NCI-H2196 (cell line): ENCODE data around the gene MOB3B.
"Not testable (repeated sequence)": the region's sequence is repeated elsewhere in the genome, so short reads cannot be mapped to it uniquely, and the experiment has no call there.

ENCODE experiments used
- DNase-seq: peaks from one replicate; lab custom pipeline; 2025; ENCODE audit not compliant: unreplicated experiment; lab: John Stamatoyannopoulos, UW

The MOB3B gene

DNA sequence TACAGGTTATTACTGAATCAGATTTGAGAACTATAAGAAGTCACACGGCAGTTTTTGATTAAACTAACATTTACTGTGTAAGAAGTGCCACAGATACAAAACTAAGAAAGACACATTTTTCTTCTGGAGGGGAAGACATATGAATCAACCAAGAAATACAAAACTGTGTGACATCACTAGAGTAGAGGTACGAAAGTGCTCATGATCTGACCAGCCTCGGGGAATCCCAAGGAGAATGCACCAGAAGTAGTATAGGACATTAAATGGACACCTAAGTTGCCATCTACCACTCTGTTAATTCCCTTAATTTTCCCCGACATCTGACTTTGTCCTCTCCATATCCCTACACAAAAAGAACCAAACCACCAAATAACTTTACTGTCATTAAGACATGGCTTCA, 10.8 kb downstream of the MOB3B start:
- DNase-seq, result no peak

DNA sequence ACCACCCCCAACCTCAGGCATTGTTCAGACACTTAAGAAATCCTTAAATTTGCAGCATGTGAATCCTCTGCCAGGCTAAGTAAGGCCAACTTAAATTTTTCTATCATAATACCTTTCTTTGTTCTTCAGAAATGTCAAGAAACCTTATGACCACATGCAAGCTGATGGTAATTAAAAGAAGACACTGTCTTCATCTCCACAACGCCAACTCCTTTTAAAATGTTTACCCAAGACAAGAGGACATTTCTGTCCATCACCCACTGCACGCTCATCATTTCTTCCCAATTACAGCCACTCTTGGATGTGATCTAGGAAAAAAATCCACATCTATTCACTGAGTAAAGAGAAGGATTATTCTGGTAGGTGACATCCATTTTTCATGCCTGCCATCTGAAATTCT, 11.6 kb downstream of the MOB3B start:
- no peak for DNase-seq

DNA sequence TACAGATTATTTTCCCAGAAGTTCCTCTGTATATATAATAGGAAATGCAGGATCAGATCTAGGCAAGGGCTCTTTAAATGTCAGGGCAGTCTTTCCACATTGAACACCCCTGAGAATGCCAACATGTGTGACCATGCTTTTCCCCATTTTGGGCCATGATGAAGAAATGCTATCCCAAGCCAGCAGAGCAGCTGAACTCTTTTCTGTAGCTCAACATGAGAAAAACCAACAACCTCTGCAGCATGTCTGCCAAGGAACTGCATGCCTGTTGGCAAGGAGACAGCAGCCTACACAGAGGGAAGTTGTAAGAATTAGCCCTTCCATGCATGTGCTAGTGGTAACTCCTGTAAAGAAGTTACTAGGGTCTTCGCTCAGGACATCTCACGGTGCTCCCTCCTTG, 15.1 kb downstream of the MOB3B start:
- no peak for DNase-seq

- DNase-seq, result no peak
These were observed 17.8 kb downstream of the MOB3B start for GRCh38 chr9:27511771-27512170.

GRCh38 chr9:27510780-27511179, 18.8 kb downstream of the MOB3B start:
- no peak for DNase-seq

DNA sequence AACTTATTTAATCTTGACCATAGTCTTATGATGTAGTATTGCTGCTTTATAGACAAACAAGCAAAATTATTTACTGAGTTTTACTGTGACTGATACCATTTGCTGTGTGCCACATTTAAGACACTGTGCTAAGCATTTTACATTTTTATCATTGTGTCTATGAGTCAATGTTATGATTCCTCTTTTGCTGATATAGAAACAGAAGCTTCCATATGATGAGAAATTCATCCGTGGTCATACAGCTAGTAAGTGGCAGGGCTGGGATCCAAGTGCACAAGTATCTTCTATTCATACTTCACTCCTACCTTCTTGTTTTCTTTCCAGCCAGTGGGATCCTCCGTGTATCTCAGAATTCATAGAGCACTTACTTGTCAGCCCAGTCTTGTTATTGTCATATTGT, 22.6 kb downstream of the MOB3B start:
- DNase-seq, result no peak

GRCh38 chr9:27505744-27506161, 23.9 kb downstream of the MOB3B start:
- DNase-seq, result no peak

GRCh38 chr9:27504259-27504658, 25.4 kb downstream of the MOB3B start:
- no peak for DNase-seq

- no peak for DNase-seq
These were observed 26.0 kb downstream of the MOB3B start for GRCh38 chr9:27503623-27504022.

DNA sequence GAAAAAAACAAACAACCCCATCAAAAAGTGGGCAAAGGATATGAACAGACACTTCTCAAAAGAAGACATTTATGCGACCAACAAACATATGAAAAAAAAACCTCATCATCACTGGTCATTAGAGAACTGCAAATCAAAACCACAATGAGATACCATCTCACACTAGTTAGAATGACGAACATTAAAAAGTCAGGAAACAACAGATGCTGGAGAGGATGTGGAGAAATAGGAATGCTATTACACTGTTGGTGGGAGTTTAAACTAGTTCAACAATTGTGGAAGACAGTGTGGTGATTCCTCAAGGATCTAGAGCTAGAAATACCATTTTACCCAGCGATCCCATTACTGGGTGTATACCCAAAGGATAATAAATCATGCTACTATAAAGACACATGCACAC, 28.7 kb downstream of the MOB3B start:
- not testable (repeated sequence) for DNase-seq

DNA sequence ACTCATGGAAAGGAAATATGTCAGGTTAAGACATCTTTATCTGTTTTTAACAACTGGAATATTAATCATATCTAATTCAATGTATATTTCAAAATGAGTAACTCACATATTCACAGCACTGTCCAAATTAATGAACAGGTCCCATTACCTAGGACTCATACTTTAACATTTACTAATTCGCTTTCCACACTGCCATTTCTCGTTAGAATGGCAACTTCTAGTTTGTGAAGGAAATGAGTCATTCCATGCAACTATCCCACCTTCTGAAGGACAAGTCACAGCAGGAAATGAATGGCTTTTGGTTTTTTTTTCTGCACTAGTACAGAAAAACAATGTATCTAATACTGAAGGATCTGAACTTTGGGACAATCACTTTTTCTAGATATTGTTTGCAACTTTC, 30.2 kb downstream of the MOB3B start:
- DNase-seq, result no peak

DNA sequence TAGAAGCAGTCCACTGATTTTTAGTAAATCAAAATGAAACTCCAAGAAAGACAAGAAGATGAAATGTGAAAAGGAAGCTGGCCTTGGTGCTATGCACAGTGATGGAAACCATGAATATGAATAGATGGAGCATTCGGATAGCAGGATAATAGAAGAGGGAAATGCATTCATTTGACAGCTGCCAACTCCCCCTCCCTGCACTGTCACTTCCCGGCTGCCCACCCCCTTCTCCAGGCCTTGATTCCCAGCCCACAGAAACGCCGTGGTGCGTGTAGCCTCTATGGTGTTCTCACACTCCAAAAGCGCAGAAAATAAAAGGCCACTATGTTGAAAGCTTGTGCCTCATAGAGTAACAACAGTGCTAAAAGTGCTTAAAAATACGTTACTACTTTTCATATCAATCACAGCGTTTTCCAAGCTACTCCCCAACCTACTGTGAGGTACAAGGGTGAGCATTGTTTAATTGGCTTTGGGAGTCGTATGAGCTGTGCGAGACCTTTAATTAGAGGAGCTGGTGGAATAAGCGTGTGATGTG, 31.7 kb downstream of the MOB3B start:
- DNase-seq, result no peak

- DNase-seq, result no peak
These were observed 33.5 kb downstream of the MOB3B start for GRCh38 chr9:27496135-27496504.

- no peak for DNase-seq
These were observed 34.0 kb downstream of the MOB3B start for GRCh38 chr9:27495480-27496134.

- no peak for DNase-seq
These were observed 38.5 kb downstream of the MOB3B start for GRCh38 chr9:27491154-27491553.

- no peak for DNase-seq
These were observed 40.3 kb downstream of the MOB3B start for GRCh38 chr9:27489087-27489876.

GRCh38 chr9:27487927-27488326, 41.7 kb downstream of the MOB3B start:
- DNase-seq, result no peak

GRCh38 chr9:27487128-27487640, 42.4 kb downstream of the MOB3B start:
- DNase-seq, result no peak

DNA sequence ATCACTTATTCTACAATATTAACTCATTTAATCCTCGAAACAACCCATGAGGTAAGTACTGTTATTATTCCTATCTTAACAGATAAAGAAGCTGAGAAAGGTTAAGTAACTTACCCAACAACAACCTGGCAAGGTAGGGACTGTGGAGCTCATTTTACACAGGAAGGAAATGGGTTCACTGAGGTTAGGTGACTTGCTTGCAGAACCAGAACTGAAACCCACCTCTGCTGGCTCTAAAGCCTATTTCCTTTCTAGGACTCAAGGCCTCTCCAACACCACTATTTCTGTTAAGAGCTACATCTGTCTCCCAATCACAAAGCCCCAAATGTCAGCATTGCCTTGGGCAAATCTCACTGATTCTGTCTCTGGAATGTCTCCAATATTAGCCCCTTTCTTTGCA, 44.5 kb downstream of the MOB3B start:
- DNase-seq, result no peak

GRCh38 chr9:27483576-27483975, 46.0 kb downstream of the MOB3B start:
- DNase-seq, result no peak

DNA sequence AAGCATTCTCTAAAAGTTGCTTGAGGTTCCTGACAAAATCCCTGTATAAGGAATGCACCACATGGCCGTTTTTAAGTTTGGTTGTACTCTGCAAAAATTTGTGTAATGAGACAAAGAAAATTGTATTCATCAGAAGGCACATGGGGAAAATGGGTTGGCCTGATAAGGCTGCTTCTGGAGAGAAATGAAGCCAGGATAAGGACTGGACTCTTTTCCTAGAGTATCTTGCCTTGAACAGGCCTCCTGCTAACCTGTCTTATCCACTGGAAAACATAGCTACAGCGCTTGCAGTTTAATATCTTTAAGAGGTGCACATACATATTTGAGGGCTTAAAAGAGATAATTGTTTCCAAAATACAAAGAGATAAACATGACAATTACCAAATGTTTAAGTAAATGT, 46.9 kb downstream of the MOB3B start:
- no peak for DNase-seq

GRCh38 chr9:27478322-27478721, 51.3 kb downstream of the MOB3B start:
- no peak for DNase-seq
